Stimulated activated naive CD8-positive, alpha-beta T cell treated with anti-CD3 and anti-CD28 coated beads, Interleukin-15, amount 100 ng/mL, for 72 hours (primary cell): Measurements from ENCODE around the gene RUFY4.
"Not testable (repeated sequence)": the region's sequence is repeated elsewhere in the genome, so short reads cannot be mapped to it uniquely, and the experiment has no call there.

ENCODE experiments used
- ATAC-seq: fragments of 150-1000 bp; cut with Tn5 transposase; 2 replicates; pipeline ENCODE4 v1.10.0; 2021; ENCODE audit warnings: mild to moderate bottlenecking, moderate library complexity
- DNase-seq, 2 donors: peaks; one replicate each; pipeline ENCODE4 v3.0.0; 2021 to 2022
- H3K27ac Mint-ChIP-seq, 2 donors: one replicate each; pipeline ENCODE4 v1.8.0; 2022; ENCODE audit warnings: mild to moderate bottlenecking in 2 of 2, mixed read lengths in 2 of 2, moderate library complexity in 2 of 2
- H3K27me3 Mint-ChIP-seq: one replicate; pipeline ENCODE4 v1.8.0; 2022; ENCODE audit warnings: mixed read lengths
- H3K4me1 Mint-ChIP-seq: one replicate; pipeline ENCODE4 v1.8.0; 2022; ENCODE audit warnings: mild to moderate bottlenecking, mixed read lengths
- H3K4me3 Mint-ChIP-seq, 2 donors: one replicate each; pipeline ENCODE4 v1.8.0; 2022; ENCODE audit warnings: mild to moderate bottlenecking in 2 of 2, mixed read lengths in 2 of 2, moderate library complexity in 1 of 2
- H3K9me3 Mint-ChIP-seq, 2 donors: one replicate each; pipeline ENCODE4 v1.8.0; 2022; ENCODE audit warnings: mixed read lengths in 2 of 2

RUFY4 gene

DNA sequence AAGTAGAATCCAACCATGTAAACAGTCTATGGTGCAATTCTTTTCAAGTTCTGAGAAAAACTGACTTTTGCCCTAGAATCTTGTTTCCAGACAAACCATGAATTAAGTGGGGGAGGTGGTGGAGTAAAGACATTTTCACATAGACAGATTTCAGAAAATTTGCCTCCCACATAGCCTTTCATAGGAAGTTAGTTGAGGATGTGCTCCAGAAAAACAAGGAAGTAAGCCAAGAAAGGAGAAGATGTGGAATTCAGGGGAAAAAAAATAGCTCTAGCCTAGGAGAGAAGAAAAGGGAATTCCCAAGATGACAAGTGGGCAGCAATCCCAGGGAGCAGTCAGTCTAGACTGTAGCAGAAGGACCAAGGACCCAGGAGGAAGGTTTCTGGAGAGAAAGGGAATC is 17.4 kb downstream of the RUFY4 start:
- Mint-ChIP-seq H3K27ac (no peak overlapping the region), H3K27me3 (no peaks in the 10 kb centered on the region), H3K9me3 (peaks cover 9 to 13% of the 10 kb centered on the region in 2 donors), H3K4me1 (no peaks in the 10 kb centered on the region), H3K4me3 (no peak overlapping the region)
- ATAC-seq (no peak), DNase-seq (no peak)

DNA sequence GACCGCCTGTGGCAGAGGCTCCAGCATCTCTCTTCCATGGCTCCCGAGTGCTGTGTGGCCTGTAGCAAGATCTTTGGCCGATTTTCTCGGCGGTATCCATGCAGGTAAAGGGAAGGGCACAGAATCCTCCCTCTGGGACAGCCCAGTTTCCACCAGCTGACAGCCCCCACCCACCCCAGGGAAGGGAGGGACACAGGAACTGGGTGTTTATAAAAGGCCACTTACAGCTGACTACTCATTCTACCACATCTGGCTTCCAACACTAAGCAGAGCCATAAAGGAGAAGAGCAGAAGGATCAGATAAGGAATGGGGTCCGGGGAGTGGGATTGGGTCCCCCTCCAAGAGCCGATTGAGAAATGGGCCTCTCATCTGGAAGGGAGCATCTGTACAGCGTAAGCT is 20.2 kb downstream of the RUFY4 start:
- Mint-ChIP-seq H3K4me1 (no peaks in the 10 kb centered on the region), H3K9me3 (peaks cover 9 to 13% of the 10 kb centered on the region in 2 donors), H3K27me3 (no peaks in the 10 kb centered on the region), H3K27ac (no peak overlapping the region), H3K4me3 (no peak overlapping the region)
- DNase-seq: no peak
- peak; percentile 23 for ATAC-seq

GRCh38 chr2:218091746-218092145 is 22.7 kb downstream of the RUFY4 start:
- no peak overlapping the region for H3K4me3 Mint-ChIP-seq
- DNase-seq (no peak), ATAC-seq (no peak)
- peaks cover under 1% of the 10 kb centered on the region in 2 donors for H3K9me3 Mint-ChIP-seq
- H3K4me1 Mint-ChIP-seq: no peaks in the 10 kb centered on the region
- no peaks in the 10 kb centered on the region for H3K27me3 Mint-ChIP-seq
- H3K27ac Mint-ChIP-seq: no peak overlapping the region

GRCh38 chr2:218093879-218094278 is 24.8 kb downstream of the RUFY4 start:
- no peak for ATAC-seq
- no peak overlapping the region for H3K4me3 Mint-ChIP-seq
- no peaks in the 10 kb centered on the region for H3K4me1 Mint-ChIP-seq
- no peaks in the 10 kb centered on the region for H3K27me3 Mint-ChIP-seq
- H3K9me3 Mint-ChIP-seq: no peaks in the 10 kb centered on the region
- DNase-seq: no peak
- no peak overlapping the region for H3K27ac Mint-ChIP-seq

DNA sequence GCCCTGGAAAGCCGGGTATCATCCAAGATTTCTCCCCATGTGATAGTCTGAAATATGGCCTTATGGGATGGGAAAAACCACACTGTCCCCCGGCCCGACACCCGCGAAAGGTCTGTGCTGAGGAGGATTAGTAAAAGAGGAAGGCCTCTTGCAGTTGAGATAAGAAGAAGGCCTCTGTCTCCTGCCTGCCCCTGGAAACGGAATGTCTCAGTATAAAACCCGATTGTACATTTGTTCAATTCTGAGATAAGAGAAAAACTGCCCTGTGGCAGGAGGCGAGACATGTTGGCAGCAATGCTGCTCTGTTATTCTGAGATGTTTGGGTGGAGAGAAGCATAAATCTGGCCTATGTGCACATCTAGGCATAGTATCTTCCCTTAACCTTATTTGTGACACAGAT is 26.8 kb downstream of the RUFY4 start:
- Mint-ChIP-seq H3K4me3 (no peak overlapping the region), H3K27me3 (peaks cover 8% of the 10 kb centered on the region), H3K4me1 (no peaks in the 10 kb centered on the region), H3K27ac (no peak overlapping the region), H3K9me3 (no peaks in the 10 kb centered on the region)
- ATAC-seq (no peak), DNase-seq (no peak)

DNA sequence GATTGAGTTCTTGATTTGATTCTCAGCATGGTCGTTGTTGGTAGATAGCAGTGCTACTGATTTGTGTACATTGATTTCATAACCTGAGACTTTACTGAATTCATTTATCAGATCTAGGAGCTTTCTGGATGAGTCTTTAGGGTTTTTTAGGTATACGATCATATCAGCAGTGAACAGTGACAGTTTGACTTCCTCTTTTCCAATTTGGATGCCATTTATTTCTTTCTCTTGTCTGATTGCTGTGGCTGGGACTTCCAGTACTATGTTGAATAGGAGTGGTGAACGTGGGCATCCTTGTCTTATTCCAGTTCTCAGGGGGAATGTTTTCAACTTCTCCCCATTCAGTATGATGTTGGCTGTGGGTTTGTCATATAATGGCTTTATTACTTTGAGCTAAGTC is 28.9 kb downstream of the RUFY4 start:
- no peak overlapping the region for H3K27ac Mint-ChIP-seq
- DNase-seq (no peak), ATAC-seq (no peak)
- H3K9me3 Mint-ChIP-seq: no peaks in the 10 kb centered on the region
- H3K27me3 Mint-ChIP-seq: peaks cover 8% of the 10 kb centered on the region
- no peak overlapping the region for H3K4me3 Mint-ChIP-seq
- H3K4me1 Mint-ChIP-seq: no peaks in the 10 kb centered on the region

DNA sequence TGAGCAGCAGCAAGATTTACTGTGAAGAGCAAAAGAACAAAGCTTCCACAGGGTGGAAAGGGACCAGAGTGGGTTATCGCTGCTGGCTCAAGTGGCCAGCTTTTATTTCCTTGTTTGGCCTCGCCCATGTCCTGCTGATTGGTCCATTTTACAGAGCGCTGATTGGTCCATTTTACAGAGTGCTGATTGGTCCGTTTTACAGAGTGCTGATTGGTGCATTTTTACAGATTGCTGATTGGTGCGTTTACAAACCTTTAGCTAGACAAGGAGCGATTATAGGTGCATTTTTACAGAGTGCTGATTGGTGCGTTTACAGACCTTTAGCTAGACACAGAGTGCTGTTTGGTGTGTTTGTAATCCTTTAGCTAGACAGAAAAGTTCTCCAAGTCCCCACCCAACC is 39.8 kb downstream of the RUFY4 start:
- H3K4me3 Mint-ChIP-seq, H3K4me1 Mint-ChIP-seq, H3K27ac Mint-ChIP-seq, DNase-seq, ATAC-seq: not testable (repeated sequence)
- peaks cover 12 to 33% of the 10 kb centered on the region in 2 donors for H3K9me3 Mint-ChIP-seq
- H3K27me3 Mint-ChIP-seq: peaks cover 73% of the 10 kb centered on the region

DNA sequence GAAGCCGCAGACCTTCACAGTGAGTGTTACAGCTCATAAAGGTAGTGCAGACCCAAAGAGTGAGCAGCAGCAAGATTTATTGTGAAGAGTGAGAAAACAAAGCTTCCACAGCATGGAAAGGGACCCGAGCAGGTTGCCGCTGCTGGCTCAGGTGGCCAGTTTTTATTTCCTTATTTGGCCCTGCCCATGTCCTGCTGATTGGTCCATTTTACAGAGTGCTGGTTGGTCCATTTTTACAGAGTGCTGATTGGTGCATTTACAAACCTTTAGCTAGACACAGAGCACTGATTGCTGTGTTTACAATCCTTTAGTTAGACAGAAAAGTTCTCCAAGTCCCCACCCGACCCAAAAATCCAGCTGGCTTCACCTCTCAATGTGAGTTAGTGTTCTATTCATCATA is 52.7 kb downstream of the RUFY4 start:
- DNase-seq, H3K4me3 Mint-ChIP-seq, H3K27ac Mint-ChIP-seq, ATAC-seq: not testable (repeated sequence)
- Mint-ChIP-seq H3K4me1 (peaks cover 11% of the 10 kb centered on the region), H3K9me3 (peaks cover 12 to 17% of the 10 kb centered on the region in 2 donors), H3K27me3 (peaks cover 21% of the 10 kb centered on the region)

- peaks cover 11% of the 10 kb centered on the region for H3K4me1 Mint-ChIP-seq
- not testable (repeated sequence) for ATAC-seq, DNase-seq, H3K27ac Mint-ChIP-seq, H3K4me3 Mint-ChIP-seq
- H3K27me3 Mint-ChIP-seq: peaks cover 21% of the 10 kb centered on the region
- peaks cover 12 to 17% of the 10 kb centered on the region in 2 donors for H3K9me3 Mint-ChIP-seq
Measured at GRCh38 chr2:218122286-218122685, 53.2 kb downstream of the RUFY4 start.

DNA sequence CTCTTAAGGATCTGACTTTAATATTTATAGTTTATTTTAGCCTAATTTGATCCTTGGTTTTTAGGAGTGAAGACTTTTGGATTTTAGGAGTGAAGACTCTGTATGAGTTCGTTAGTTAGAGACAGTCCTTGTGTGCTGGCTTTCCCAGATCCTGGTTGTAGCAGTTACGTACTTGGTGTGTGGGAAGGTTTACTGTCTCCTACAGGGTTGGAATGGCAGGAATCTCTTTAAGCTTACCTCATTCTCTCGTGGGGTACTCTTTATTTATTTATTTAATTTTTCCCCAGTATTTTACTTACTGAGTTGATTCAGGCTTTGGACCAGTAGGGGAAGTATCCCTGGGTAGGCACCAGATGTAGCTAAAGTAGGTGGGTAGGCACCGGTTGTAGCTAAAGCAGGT is 54.9 kb downstream of the RUFY4 start:
- DNase-seq (no peak), ATAC-seq (no peak)
- peaks cover 11% of the 10 kb centered on the region for H3K4me1 Mint-ChIP-seq
- no peak overlapping the region for H3K27ac Mint-ChIP-seq
- peaks cover 29% of the 10 kb centered on the region for H3K27me3 Mint-ChIP-seq
- H3K9me3 Mint-ChIP-seq: peaks cover under 1 to 6% of the 10 kb centered on the region in 2 donors
- H3K4me3 Mint-ChIP-seq: no peak overlapping the region

GRCh38 chr2:218125095-218125494 is 56.0 kb downstream of the RUFY4 start:
- H3K27ac Mint-ChIP-seq: peak overlapping the region in 1 of 2 donors; percentile 93
- peaks cover 0 to 4% of the 10 kb centered on the region in 2 donors for H3K9me3 Mint-ChIP-seq
- H3K4me1 Mint-ChIP-seq: peaks cover 11% of the 10 kb centered on the region
- peaks cover 30% of the 10 kb centered on the region for H3K27me3 Mint-ChIP-seq
- no peak overlapping the region for H3K4me3 Mint-ChIP-seq
- DNase-seq: no peak
- ATAC-seq: no peak

DNA sequence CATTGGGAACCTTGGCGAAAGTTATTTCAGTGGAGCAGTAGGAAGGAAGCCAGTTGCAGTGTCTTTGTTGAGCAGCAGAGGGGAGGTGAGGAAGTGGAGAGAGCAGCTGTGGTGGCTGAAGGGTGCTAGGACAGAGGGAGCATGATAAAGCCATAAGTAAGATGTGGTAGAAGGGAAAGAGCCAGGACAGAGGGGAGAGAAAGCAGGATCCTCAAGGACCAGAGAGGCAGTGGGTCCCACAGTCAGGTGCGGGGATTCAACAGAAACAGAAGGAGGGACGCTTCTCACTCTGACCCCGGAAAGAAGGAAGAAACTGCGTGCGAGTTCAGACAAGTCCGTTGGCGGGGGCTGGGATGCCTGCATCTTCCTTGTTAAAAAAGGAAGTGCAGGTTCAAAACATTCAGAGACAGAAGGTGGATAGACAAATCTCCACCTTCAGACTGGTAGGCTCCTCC is 56.6 kb downstream of the RUFY4 start, which contains the start of gene CXCR2:
TSS of gene CXCR2 (plus strand) at position 403 of the 455 bp plus-strand sequence. CDS start 8,774 bp downstream, outside the sequence.
- H3K4me1 Mint-ChIP-seq: peaks cover 11% of the 10 kb centered on the region
- peak; percentile 56 for ATAC-seq
- peak within 1 kb of the TSS; percentile 64 to 76 for H3K4me3 Mint-ChIP-seq
- peaks cover 0 to 4% of the 10 kb centered on the region in 2 donors for H3K9me3 Mint-ChIP-seq
- H3K27me3 Mint-ChIP-seq: peaks cover 26% of the 10 kb centered on the region
- DNase-seq: no peak
- H3K27ac Mint-ChIP-seq: peak within 1 kb of the TSS; percentile 19 to 93

DNA sequence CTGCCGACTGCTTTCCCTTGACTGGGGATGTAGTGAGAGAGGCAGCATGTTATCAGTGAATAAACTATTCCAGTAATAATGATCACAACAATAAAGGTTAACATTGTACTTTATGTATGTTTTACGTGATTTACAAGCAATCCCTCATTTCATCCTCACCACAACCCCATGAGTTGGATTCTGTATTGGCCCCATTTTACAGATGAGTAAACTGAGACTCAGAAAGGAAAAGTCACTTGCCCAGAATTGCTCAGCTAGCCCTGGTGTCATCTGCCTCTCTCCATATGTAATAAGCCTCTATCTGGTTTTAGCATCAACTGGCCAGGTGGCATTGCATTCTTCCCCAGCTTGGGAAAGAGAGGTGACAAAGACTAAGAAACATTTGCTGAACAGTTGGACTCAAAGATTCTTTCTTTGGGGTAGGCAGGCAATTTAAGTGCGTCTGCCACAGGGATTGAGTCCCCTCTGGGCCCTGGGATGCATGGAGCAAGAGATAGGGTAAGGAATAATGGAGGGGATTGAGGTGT is 58.9 kb downstream of the RUFY4 start:
- ATAC-seq (no peak), DNase-seq (no peak)
- peaks cover 11% of the 10 kb centered on the region for H3K4me1 Mint-ChIP-seq
- no peak overlapping the region for H3K27ac Mint-ChIP-seq
- no peaks in the 10 kb centered on the region for H3K9me3 Mint-ChIP-seq
- H3K4me3 Mint-ChIP-seq: no peak overlapping the region
- H3K27me3 Mint-ChIP-seq: peaks cover 26% of the 10 kb centered on the region

GRCh38 chr2:218128781-218129457 is 59.9 kb downstream of the RUFY4 start:
- peaks cover 11% of the 10 kb centered on the region for H3K4me1 Mint-ChIP-seq
- no peaks in the 10 kb centered on the region for H3K9me3 Mint-ChIP-seq
- no peak overlapping the region for H3K27ac Mint-ChIP-seq
- no peak overlapping the region for H3K4me3 Mint-ChIP-seq
- H3K27me3 Mint-ChIP-seq: peaks cover 26% of the 10 kb centered on the region
- DNase-seq (no peak), ATAC-seq (peak; percentile 12)

DNA sequence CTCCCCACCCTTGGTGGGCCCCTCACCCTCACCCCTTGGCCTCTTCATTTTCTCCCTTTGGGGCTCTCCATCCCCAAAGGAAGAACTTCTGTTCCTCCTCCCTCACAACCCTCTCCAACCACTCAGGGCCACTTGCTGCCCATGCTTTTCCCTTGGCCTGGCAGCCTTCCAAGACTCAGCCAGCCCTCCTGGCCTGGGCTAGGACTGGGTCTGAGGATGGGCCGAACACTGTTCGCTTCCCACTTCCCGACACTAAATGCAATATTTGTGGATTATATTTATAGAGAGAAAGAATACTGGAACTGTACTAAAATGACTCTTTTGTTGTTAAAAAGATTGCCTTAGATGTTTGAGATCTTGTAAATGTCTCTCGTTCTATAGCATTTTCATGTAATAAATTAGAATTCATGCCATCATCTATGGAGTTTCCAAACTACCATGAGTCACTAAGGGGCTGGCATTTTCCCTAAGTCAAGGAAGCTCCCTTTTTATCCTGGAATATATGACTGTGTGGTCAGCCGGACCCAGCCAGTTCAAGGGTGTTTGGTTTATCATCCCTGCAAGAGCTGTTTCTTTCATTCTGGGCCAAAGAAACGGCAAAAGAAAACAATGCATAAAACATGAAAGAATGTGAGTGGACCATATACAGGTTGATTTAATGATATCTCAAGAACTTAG is 60.5 kb downstream of the RUFY4 start:
- peaks cover 11% of the 10 kb centered on the region for H3K4me1 Mint-ChIP-seq
- H3K27me3 Mint-ChIP-seq: peaks cover 26% of the 10 kb centered on the region
- no peak overlapping the region for H3K27ac Mint-ChIP-seq
- no peak for DNase-seq
- no peak overlapping the region for H3K4me3 Mint-ChIP-seq
- H3K9me3 Mint-ChIP-seq: no peaks in the 10 kb centered on the region
- no peak for ATAC-seq

- DNase-seq (no peak), ATAC-seq (no peak)
- H3K9me3 Mint-ChIP-seq: no peaks in the 10 kb centered on the region
- peak overlapping the region in 1 of 2 donors; percentile 34 for H3K27ac Mint-ChIP-seq
- H3K27me3 Mint-ChIP-seq: peaks cover 27% of the 10 kb centered on the region
- H3K4me1 Mint-ChIP-seq: peaks cover 9% of the 10 kb centered on the region
- no peak overlapping the region for H3K4me3 Mint-ChIP-seq
Measured at GRCh38 chr2:218130377-218130776, 61.3 kb downstream of the RUFY4 start.
